GOT3 (cell line): ENCODE results near the gene NKX3-2.

Source experiments
- DNase-seq: peaks from one replicate; lab custom pipeline; 2025; ENCODE audit warnings: mixed read lengths; lab: John Stamatoyannopoulos, UW

Gene NKX3-2

GRCh38 chr4:13531625-13531998 is 12.7 kb downstream of the NKX3-2 start:
- DNase-seq: no peak

GRCh38 chr4:13530823-13531624 is 13.3 kb downstream of the NKX3-2 start:
- DNase-seq: no peak

GRCh38 chr4:13529128-13529919 is 15.0 kb downstream of the NKX3-2 start:
- DNase-seq: no peak

GRCh38 chr4:13528821-13529127 is 15.5 kb downstream of the NKX3-2 start:
- DNase-seq: no peak

- DNase-seq: no peak
Measured at GRCh38 chr4:13527981-13528820, 16.1 kb downstream of the NKX3-2 start.

- DNase-seq: no peak
Measured at GRCh38 chr4:13527192-13527980, 16.9 kb downstream of the NKX3-2 start.

- no peak for DNase-seq
Measured at GRCh38 chr4:13526658-13527057, 17.6 kb downstream of the NKX3-2 start.

GRCh38 chr4:13525606-13526281 is 18.6 kb downstream of the NKX3-2 start:
- no peak for DNase-seq

GRCh38 chr4:13524504-13525243 is 19.6 kb downstream of the NKX3-2 start:
- no peak for DNase-seq

- DNase-seq: no peak
Measured at GRCh38 chr4:13523591-13524503, 20.5 kb downstream of the NKX3-2 start.

- no peak for DNase-seq
Measured at GRCh38 chr4:13523105-13523477, 21.2 kb downstream of the NKX3-2 start.

GRCh38 chr4:13522282-13523104 is 21.8 kb downstream of the NKX3-2 start:
- no peak for DNase-seq

- DNase-seq: no peak
Measured at GRCh38 chr4:13521047-13521446, 23.3 kb downstream of the NKX3-2 start.

GRCh38 chr4:13516315-13516860 is 27.9 kb downstream of the NKX3-2 start:
- DNase-seq: no peak

- no peak for DNase-seq
Measured at GRCh38 chr4:13515268-13515667, 29.0 kb downstream of the NKX3-2 start.

- DNase-seq: no peak
Measured at GRCh38 chr4:13514722-13515121, 29.6 kb downstream of the NKX3-2 start.

GRCh38 chr4:13511101-13511500 is 33.2 kb downstream of the NKX3-2 start:
- no peak for DNase-seq

GRCh38 chr4:13509442-13509841 is 34.9 kb downstream of the NKX3-2 start:
- DNase-seq: no peak
